ENCODE measurements around the gene BMP8A. TPM values are rescaled to one million over a fixed set of nuclear protein-coding genes. Genes with fewer than 3 reads are reported as not detected.
"Not testable (repeated sequence)": the region's sequence is repeated elsewhere in the genome, so short reads cannot be mapped to it uniquely, and the experiment has no call there.

The BMP8A gene
- total RNA-seq, 1 donor from 2014 or later: 0.16 TPM

DNA sequence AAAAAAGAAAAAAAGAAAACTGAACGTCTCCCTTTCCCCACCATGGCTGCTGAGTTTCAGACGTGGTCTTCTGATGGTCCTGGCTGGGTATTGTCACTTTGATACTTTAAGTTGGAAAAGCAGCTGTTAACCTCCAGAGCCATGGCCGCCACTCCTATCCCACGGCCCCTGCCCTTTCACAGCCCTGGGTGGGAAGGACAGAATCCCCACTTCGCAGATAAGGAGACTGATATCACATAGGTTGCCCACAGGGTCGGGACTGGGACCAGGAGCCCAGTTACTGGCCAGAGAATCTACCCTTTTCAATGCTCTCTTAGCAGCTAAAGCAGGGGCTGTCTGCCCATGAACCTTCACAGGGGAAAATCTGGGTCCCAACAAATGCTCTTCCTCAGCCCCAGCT lies 16.8 kb downstream of the BMP8A start:
- Histone ChIP-seq H3K9me3 (replicated peaks) (no peaks in the 10 kb centered on the region), H3K4me3 (no peak overlapping the region), H3K36me3 (no peaks in the 10 kb centered on the region), H3K27ac (replicated peaks) (no peak overlapping the region), H3K4me1 (peaks cover 15% of the 10 kb centered on the region), H3K27me3 (ENCODE audit: low read depth) (no peaks in the 10 kb centered on the region)
- DNase-seq: no peak
- intact Hi-C loops (cut with micrococcal nuclease): no loop called here
- TF ChIP-seq, protein P1, sequence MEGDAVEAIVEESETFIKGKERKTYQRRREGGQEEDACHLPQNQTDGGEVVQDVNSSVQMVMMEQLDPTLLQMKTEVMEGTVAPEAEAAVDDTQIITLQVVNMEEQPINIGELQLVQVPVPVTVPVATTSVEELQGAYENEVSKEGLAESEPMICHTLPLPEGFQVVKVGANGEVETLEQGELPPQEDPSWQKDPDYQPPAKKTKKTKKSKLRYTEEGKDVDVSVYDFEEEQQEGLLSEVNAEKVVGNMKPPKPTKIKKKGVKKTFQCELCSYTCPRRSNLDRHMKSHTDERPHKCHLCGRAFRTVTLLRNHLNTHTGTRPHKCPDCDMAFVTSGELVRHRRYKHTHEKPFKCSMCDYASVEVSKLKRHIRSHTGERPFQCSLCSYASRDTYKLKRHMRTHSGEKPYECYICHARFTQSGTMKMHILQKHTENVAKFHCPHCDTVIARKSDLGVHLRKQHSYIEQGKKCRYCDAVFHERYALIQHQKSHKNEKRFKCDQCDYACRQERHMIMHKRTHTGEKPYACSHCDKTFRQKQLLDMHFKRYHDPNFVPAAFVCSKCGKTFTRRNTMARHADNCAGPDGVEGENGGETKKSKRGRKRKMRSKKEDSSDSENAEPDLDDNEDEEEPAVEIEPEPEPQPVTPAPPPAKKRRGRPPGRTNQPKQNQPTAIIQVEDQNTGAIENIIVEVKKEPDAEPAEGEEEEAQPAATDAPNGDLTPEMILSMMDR (IDR thresholded peaks at IDR 0.05; ENCODE audit: borderline replicate concordance): no peak

DNA sequence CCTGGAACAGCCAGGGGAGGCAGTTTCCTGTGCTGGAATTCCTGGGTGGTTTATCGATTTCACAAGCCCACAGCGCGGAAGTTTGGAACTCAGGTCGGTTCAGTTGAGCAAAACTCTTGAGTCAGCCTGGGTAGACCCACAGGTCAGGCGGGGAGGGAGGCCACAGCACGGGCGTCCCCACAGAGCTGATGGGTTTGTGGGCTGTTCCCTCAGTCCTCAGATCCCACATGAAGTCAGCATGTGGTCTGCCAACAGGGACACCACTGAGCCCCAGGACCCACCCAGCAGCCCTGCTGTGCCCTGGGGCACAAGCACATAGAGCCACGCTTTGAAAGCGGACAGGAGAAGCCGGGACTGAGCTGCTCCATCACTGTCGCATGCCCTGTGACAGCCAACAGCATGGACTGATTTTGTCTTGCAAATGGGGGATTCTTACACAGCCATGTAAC lies 17.4 kb downstream of the BMP8A start:
- intact Hi-C loops (cut with micrococcal nuclease): no loop called here
- Histone ChIP-seq H3K9me3 (replicated peaks) (no peaks in the 10 kb centered on the region), H3K4me1 (peaks cover 15% of the 10 kb centered on the region), H3K27me3 (ENCODE audit: low read depth) (no peaks in the 10 kb centered on the region), H3K36me3 (no peaks in the 10 kb centered on the region), H3K27ac (replicated peaks) (no peak overlapping the region), H3K4me3 (no peak overlapping the region)
- TF ChIP-seq, protein P1 (IDR thresholded peaks at IDR 0.05; ENCODE audit: borderline replicate concordance): no peak
- DNase-seq: no peak

DNA sequence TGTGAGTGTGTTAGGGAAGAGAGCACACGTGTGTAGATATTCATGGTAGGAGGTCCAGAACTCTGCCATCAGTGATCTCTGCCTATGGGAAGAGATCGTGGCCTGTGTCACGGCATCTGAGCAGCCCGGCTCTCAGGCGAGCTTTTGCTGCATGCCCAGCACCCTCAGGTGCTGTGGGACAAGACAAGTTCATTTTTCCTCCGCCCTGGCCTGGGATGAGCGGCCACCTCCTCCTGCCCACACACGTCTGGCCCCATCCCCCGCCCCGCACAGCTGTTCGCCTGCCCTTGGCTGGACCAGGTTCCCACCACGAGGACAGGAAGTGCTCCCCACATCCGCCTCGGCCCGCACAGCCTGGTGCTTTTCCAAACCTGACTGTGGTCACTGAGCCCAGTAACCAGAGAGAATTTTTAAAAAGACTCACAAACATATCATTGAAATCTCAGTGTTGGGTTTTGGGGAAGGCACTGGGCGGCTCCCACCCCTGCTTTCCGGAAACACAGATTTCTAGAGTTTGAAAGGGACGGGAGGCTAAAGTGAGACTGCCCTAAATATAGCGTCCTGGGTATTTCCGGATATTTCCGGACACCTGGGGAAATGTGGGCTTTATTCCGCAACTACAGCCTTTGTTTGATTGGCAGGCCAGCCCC lies 18.0 kb downstream of the BMP8A start:
- TF ChIP-seq, protein P1 (IDR thresholded peaks at IDR 0.05; ENCODE audit: borderline replicate concordance): no peak
- DNase-seq: peak; percentile 48
- Histone ChIP-seq H3K4me1 (peaks cover 15% of the 10 kb centered on the region), H3K9me3 (replicated peaks) (no peaks in the 10 kb centered on the region), H3K27ac (replicated peaks) (no peak overlapping the region), H3K27me3 (ENCODE audit: low read depth) (no peaks in the 10 kb centered on the region), H3K36me3 (no peaks in the 10 kb centered on the region), H3K4me3 (no peak overlapping the region)
- intact Hi-C loops (cut with micrococcal nuclease): no loop called here

DNA sequence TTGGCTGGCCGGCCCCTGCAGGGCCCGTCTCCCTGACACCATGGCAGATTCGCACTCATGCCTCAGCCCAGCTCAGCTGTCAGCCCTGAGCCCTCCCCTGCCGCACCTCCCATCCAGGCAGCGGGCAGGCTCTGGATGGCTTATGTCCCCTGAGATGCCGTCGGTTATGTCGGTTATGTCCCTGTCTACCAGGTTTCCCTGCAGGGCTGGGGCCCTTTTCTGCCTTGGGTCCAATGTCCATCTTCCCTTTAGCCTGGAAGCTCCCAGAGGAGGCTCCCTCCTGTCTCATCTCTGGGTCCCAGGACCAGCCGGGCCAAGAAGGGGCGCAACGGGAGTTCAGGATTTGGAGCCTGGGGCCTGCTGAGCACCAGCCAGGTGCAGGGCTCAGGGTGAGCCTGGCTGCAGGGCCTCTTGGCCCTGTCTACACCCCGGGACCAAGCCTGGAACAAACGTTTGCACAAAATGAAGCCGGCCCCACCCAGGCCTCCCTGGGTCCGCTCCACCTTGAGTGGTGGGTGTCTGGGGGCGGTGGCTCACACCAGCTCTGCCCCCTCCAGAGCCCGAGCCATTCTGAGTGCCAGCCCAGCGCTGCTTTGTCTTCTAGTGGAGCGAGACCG lies 19.2 kb downstream of the BMP8A start:
- intact Hi-C loops (cut with micrococcal nuclease); H3K4me3 ChIP-seq; H3K9me3 ChIP-seq (replicated peaks); H3K36me3 ChIP-seq; H3K27me3 ChIP-seq (ENCODE audit: low read depth); H3K27ac ChIP-seq (replicated peaks); DNase-seq: not testable (repeated sequence)
- peaks cover 19% of the 10 kb centered on the region for H3K4me1 ChIP-seq

DNA sequence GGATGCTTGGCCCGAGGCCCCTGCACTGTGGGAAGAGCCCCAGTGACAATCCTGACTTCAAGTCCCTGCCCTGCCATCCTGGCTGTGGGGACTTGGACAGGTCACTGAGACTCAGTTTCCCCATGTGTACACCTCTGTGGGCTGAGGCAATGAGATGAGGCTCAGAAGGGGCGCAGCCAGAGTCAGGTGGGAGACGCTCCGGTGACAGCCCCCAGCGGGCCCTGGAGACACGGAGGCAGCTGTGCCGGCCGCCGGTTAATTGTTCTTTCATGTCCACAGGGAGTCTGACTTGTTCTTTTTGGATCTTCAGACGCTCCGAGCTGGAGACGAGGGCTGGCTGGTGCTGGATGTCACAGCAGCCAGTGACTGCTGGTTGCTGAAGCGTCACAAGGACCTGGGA lies 20.0 kb downstream of the BMP8A start:
- H3K27ac ChIP-seq (replicated peaks); H3K9me3 ChIP-seq (replicated peaks); H3K27me3 ChIP-seq (ENCODE audit: low read depth); H3K4me3 ChIP-seq; DNase-seq; intact Hi-C loops (cut with micrococcal nuclease); H3K36me3 ChIP-seq: not testable (repeated sequence)
- H3K4me1 ChIP-seq: peaks cover 19% of the 10 kb centered on the region

DNA sequence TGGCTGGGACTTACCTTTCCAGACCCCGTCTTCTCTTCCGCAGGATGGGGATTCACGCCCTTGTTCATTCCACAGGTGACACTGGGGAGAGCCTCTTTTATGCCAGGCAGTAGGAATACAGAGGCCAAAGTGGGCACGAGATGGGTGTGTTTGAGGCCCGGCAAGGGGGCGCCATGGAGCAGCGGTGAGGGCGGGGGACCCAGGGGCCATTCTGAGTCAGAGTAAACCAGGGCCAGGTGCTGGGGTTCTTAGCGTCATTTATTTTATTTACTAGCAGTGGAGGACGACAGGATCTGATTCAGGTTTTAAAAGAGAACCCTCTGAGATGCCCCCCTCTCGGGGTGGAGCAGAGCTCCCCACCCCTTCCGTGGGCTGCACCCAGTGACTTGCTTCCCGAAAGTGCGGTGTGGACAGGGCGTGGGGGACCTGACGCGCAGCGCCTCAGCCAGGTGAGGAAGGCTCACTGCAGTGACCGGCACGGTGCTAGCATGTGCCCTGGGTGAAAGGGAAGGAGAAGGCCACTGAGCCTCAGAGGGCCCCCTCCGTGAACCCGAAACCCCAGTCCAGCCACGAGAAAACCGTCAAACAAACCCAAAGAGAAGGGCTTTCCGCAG lies 20.9 kb downstream of the BMP8A start:
- H3K4me3 ChIP-seq; H3K9me3 ChIP-seq (replicated peaks); DNase-seq; H3K36me3 ChIP-seq; intact Hi-C loops (cut with micrococcal nuclease); H3K27ac ChIP-seq (replicated peaks); H3K27me3 ChIP-seq (ENCODE audit: low read depth): not testable (repeated sequence)
- peaks cover 19% of the 10 kb centered on the region for H3K4me1 ChIP-seq

DNA sequence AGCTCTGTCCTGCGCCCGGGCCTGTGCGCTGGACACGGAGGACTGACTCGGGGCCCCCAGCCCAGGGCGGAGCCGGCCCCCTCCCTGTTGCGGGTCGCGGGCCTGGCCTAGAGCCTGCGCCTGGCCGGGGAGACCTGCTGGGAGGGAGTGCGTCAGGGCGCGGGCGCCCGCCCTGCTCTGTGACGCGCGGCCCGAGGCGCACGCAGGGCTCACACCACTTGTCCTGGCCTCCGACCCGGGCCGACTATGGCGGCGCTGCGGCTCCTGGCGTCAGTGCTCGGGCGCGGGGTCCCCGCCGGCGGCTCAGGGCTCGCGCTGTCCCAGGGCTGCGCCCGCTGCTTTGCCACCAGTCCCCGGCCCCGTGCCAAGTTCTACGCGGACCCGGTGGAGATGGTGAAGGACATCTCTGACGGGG lies 23.3 kb downstream of the BMP8A start:
- DNase-seq: peak; percentile 21
- peak overlapping the region; percentile 60 for H3K4me3 ChIP-seq
- H3K27me3 ChIP-seq (ENCODE audit: low read depth); H3K36me3 ChIP-seq; intact Hi-C loops (cut with micrococcal nuclease); H3K4me1 ChIP-seq; H3K9me3 ChIP-seq (replicated peaks); H3K27ac ChIP-seq (replicated peaks): not testable (repeated sequence)

DNA sequence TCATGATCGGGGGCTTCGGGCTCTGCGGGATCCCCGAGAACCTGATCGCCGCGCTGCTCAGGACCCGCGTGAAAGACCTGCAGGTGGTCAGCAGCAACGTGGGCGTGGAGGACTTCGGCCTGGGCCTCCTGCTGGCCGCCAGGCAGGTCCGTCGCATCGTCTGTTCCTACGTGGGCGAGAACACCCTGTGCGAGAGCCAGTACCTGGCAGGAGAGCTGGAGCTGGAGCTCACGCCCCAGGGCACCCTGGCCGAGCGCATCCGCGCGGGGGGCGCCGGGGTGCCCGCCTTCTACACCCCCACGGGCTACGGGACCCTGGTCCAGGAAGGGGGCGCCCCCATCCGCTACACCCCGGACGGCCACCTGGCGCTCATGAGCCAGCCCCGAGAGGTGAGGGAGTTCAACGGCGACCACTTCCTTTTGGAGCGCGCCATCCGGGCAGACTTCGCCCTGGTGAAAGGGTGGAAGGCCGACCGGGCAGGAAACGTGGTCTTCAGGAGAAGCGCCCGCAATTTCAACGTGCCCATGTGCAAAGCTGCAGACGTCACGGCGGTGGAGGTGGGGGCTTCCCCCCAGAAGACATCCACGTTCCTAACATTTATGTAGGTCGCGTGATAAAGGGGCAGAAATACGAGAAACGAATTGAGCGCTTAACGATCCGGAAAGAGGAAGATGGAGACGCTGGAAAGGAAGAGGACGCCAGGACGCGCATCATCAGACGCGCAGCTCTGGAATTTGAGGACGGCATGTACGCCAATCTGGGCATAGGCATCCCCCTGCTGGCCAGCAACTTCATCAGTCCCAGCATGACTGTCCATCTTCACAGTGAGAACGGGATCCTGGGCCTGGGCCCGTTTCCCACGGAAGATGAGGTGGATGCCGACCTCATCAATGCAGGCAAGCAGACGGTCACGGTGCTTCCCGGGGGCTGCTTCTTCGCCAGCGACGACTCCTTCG lies 24.0 kb downstream of the BMP8A start:
- H3K9me3 ChIP-seq (replicated peaks); intact Hi-C loops (cut with micrococcal nuclease); H3K36me3 ChIP-seq; H3K27ac ChIP-seq (replicated peaks); DNase-seq; H3K27me3 ChIP-seq (ENCODE audit: low read depth); H3K4me1 ChIP-seq: not testable (repeated sequence)
- peak overlapping the region; percentile 60 for H3K4me3 ChIP-seq

DNA sequence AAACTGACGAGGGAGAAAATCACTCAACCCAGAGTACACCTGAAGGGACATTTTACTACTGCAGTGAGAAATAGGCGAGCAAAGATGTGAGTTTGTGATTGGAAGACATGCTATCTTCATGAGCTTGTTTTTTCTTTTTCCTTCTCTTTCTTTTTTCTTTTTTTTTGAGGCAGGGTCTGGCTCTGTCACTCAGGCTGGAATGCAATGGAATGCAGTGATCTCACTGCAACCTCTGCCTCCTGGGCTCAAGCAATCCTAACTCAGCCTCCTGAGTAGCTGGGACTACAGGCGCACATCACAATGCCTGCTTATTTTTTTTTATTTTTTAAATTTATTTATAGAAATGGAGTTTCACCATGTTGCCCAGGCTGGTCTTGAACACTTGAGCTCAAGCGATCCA lies 25.4 kb downstream of the BMP8A start:
- H3K4me1 ChIP-seq; intact Hi-C loops (cut with micrococcal nuclease); H3K36me3 ChIP-seq; H3K27ac ChIP-seq (replicated peaks); H3K9me3 ChIP-seq (replicated peaks); H3K4me3 ChIP-seq; H3K27me3 ChIP-seq (ENCODE audit: low read depth); DNase-seq: not testable (repeated sequence)

DNA sequence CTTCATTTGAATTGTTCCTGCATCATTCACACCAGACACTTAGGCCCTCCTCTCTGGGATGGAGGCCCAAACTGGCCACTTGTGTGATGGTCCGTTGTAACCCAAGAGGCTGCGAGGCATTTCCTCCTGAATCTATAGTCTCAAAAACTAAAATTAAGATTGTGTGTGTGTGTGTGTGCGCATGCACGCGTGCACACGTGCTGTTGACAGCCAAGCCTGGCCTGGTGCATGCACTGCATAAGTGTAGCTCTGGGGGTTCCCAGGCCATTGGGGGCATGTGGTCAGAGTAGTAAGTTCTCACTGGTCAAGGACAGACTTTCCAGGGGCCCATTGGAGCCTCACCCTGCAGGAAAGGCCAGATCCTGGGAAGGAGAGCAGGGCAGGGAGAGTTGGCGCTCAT lies 26.5 kb downstream of the BMP8A start:
- intact Hi-C loops (cut with micrococcal nuclease); H3K4me1 ChIP-seq; H3K27ac ChIP-seq (replicated peaks); H3K36me3 ChIP-seq; DNase-seq; H3K27me3 ChIP-seq (ENCODE audit: low read depth); H3K9me3 ChIP-seq (replicated peaks); H3K4me3 ChIP-seq: not testable (repeated sequence)
